ENCODE measurements around the gene KRTAP10-12. TPM values are rescaled to one million over a fixed set of nuclear protein-coding genes. Genes with fewer than 3 reads are reported as not detected.

KRTAP10-12 gene
- total RNA-seq, 1 donor from 2014 or later = not detected

DNA sequence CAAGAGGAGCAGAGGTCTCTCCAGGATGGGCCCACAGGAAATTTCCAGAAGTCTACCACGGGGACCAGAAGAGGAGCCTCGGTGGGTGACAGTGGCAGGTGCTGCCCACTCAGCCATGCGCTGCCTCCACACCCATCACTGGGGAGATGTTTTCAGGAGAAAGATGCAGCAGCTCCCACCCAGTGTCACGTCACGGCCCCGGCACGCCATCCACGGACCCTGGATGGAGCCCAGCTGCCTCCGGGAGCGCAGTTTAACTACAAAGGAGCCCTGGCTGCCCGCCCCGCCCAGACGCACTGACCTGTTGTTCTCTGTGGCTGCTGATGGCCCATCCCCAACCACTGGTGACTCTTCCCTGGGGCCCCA, 7.6 kb downstream of the KRTAP10-12 start:
- no peak overlapping the region for H3K4me3 Mint-ChIP-seq (ENCODE audit: low read depth)
- H3K36me3 Mint-ChIP-seq (ENCODE audit: low read depth) = no peaks in the 10 kb centered on the region
- DNase-seq (ENCODE audit: low spot score) = no peak
- intact Hi-C loops (cut with micrococcal nuclease) = no loop called here
- peaks cover 8% of the 10 kb centered on the region for H3K9me3 Mint-ChIP-seq
- no peaks in the 10 kb centered on the region for H3K4me1 Mint-ChIP-seq (ENCODE audit: low read depth)
- H3K27me3 Mint-ChIP-seq (ENCODE audit: low read depth) = peaks cover 70% of the 10 kb centered on the region
- H3K27ac Mint-ChIP-seq = no peak overlapping the region

GRCh38 chr21:44706026-44706705, 9.2 kb downstream of the KRTAP10-12 start:
- Mint-ChIP-seq H3K9me3 (peaks cover 8% of the 10 kb centered on the region), H3K27ac (no peak overlapping the region), H3K36me3 (ENCODE audit: low read depth) (no peaks in the 10 kb centered on the region), H3K4me1 (ENCODE audit: low read depth) (peaks cover 2% of the 10 kb centered on the region), H3K4me3 (ENCODE audit: low read depth) (no peak overlapping the region), H3K27me3 (ENCODE audit: low read depth) (peaks cover 74% of the 10 kb centered on the region)
- DNase-seq (ENCODE audit: low spot score) = no peak
- intact Hi-C loops (cut with micrococcal nuclease) = no loop called here

DNA sequence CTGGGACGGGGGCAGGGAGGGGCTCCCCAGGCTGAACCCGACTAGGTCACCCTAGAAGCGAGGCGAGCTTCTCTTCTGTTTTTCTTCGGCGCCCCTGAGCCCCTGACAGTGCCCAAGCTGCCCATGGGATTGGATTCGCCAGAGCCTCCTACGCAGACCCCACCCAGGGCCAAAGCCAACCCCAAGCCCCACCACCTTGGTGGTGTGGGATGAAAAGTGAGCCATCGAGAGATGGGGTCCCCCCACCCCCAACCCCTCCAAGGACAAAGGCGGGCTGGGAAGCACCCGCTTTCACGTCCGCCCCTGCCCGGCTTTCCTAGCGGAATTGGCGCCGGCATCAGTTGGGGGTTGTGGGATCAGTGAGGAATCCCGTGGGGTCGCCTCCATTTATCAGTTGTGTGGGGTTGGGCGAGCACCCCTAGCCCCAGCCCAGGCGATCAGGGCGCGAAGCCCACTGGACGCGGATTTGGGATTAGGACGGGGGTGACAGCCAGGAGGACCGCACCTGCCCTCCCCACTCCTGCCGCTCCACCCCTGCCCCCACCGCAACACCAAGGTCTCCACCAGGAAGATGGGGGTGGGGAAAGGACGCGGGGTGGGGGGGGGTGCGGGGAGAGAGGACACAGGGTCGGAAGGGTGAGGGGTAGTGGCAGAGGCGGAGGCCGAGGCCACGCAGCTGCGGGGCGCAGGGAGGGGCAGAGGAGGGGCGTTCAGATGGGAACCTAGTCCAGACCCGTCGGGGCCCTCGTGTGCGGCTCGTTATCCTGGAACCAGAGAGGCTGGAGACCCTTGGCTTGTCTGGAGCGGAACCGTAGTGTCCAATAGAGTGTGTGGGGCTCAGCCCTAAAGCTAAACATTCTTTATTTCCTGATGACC, 10.0 kb downstream of the KRTAP10-12 start:
- Mint-ChIP-seq H3K36me3 (ENCODE audit: low read depth) (no peaks in the 10 kb centered on the region), H3K27me3 (ENCODE audit: low read depth) (peaks cover 73% of the 10 kb centered on the region), H3K4me1 (ENCODE audit: low read depth) (peaks cover 2% of the 10 kb centered on the region), H3K27ac (no peak overlapping the region), H3K4me3 (ENCODE audit: low read depth) (no peak overlapping the region), H3K9me3 (peaks cover 8% of the 10 kb centered on the region)
- intact Hi-C loops (cut with micrococcal nuclease) = no loop called here
- no peak for DNase-seq (ENCODE audit: low spot score)

GRCh38 chr21:44708213-44708865, 11.4 kb downstream of the KRTAP10-12 start:
- H3K9me3 Mint-ChIP-seq = peaks cover 8% of the 10 kb centered on the region
- intact Hi-C loops (cut with micrococcal nuclease) = no loop called here
- no peak overlapping the region for H3K4me3 Mint-ChIP-seq (ENCODE audit: low read depth)
- peaks cover 2% of the 10 kb centered on the region for H3K4me1 Mint-ChIP-seq (ENCODE audit: low read depth)
- peaks cover 76% of the 10 kb centered on the region for H3K27me3 Mint-ChIP-seq (ENCODE audit: low read depth)
- no peak overlapping the region for H3K27ac Mint-ChIP-seq
- DNase-seq (ENCODE audit: low spot score) = no peak
- H3K36me3 Mint-ChIP-seq (ENCODE audit: low read depth) = no peaks in the 10 kb centered on the region

DNA sequence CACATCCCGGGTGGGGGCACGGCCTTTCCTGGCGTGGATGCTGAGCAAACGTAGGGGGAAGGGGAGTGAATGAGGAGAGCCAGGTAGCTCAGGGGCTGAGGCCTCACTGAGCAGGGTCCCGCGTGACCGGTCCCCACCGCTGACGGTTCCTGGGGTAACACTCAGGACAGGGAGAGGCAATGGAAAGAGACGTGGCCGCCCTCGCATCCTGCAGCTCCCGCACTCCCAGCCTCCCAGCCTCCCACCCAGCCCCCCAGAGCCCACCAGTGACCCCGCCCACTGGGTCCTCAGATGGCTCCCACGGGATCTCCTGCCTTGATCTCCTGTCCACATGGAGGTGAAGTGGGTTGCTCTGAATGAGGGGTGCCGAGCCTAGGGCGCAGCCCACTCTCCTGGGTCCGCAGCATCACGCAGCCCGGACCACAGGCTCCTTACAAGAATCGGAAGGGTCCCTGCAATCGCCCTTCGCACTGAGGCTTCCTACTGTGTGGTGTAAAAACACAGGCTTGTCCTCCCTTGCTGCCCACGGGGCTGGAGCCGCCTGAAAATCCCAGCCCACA, 12.0 kb downstream of the KRTAP10-12 start:
- H3K4me3 Mint-ChIP-seq (ENCODE audit: low read depth) = no peak overlapping the region
- no peak overlapping the region for H3K27ac Mint-ChIP-seq
- DNase-seq (ENCODE audit: low spot score) = no peak
- intact Hi-C loops (cut with micrococcal nuclease) = no loop called here
- H3K36me3 Mint-ChIP-seq (ENCODE audit: low read depth) = no peaks in the 10 kb centered on the region
- H3K27me3 Mint-ChIP-seq (ENCODE audit: low read depth) = peaks cover 82% of the 10 kb centered on the region
- peaks cover 2% of the 10 kb centered on the region for H3K4me1 Mint-ChIP-seq (ENCODE audit: low read depth)
- peaks cover 8% of the 10 kb centered on the region for H3K9me3 Mint-ChIP-seq

- Mint-ChIP-seq H3K27ac (no peak overlapping the region), H3K36me3 (ENCODE audit: low read depth) (no peaks in the 10 kb centered on the region), H3K4me1 (ENCODE audit: low read depth) (peaks cover 2% of the 10 kb centered on the region), H3K4me3 (ENCODE audit: low read depth) (no peak overlapping the region), H3K9me3 (peaks cover 8% of the 10 kb centered on the region), H3K27me3 (ENCODE audit: low read depth) (peaks cover 83% of the 10 kb centered on the region)
- no peak for DNase-seq (ENCODE audit: low spot score)
- intact Hi-C loops (cut with micrococcal nuclease) = no loop called here
Measured at GRCh38 chr21:44709426-44710293, 12.7 kb downstream of the KRTAP10-12 start.

GRCh38 chr21:44710294-44710665, 13.3 kb downstream of the KRTAP10-12 start:
- H3K27me3 Mint-ChIP-seq (ENCODE audit: low read depth) = peaks cover 81% of the 10 kb centered on the region
- no peak overlapping the region for H3K4me3 Mint-ChIP-seq (ENCODE audit: low read depth)
- peaks cover 8% of the 10 kb centered on the region for H3K9me3 Mint-ChIP-seq
- intact Hi-C loops (cut with micrococcal nuclease) = no loop called here
- H3K36me3 Mint-ChIP-seq (ENCODE audit: low read depth) = no peaks in the 10 kb centered on the region
- no peak for DNase-seq (ENCODE audit: low spot score)
- peaks cover 2% of the 10 kb centered on the region for H3K4me1 Mint-ChIP-seq (ENCODE audit: low read depth)
- H3K27ac Mint-ChIP-seq = no peak overlapping the region

GRCh38 chr21:44710756-44711326, 13.9 kb downstream of the KRTAP10-12 start:
- no peak for DNase-seq (ENCODE audit: low spot score)
- Mint-ChIP-seq H3K4me1 (ENCODE audit: low read depth) (peaks cover 2% of the 10 kb centered on the region), H3K27ac (no peak overlapping the region), H3K9me3 (peaks cover 5% of the 10 kb centered on the region), H3K27me3 (ENCODE audit: low read depth) (peaks cover 83% of the 10 kb centered on the region), H3K4me3 (ENCODE audit: low read depth) (no peak overlapping the region), H3K36me3 (ENCODE audit: low read depth) (no peaks in the 10 kb centered on the region)
- intact Hi-C loops (cut with micrococcal nuclease) = no loop called here

DNA sequence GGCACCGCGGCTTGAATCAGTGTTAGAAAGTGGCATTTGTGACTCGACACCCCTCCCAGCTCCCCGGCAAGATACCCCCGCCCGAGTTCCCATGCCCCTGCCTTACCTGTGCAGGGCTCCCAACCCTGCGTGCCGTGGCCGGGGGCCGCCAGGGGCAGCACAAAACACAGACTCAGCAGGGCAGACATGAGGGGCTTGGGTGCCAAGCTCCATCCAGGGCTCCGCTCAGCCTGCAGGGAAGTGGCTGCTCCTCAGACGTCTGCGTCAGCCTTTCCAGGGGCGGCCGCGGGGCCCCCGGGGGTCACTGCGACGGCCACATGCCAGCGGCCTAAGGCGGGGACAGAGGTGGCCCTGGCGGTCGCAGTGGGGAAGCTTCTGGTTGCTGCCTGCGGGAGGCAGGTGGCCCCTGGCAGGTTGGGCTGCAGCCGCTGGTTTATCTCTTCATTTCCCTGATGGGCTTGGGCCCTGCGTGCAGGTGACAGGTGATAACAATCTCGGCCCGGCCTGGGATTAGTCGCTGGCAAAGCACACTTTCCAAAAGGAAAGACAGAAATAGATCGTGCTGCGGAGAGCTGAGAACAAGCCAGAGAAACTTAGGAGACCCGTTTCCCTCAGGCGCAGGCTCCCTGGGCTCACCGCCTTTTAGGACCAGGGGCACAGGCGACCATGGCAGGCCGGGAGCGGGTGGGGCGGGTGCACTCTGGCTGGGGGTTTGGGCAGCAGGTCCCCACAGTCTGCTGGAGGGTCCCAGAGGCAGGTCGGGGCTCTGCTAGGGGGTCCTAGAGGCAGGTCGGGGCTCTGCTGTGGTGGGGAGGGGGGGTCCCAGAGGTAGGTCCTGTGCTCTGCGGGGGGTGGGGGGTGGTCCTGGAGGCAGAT, 14.6 kb downstream of the KRTAP10-12 start, which contains the start of gene TSPEAR:
Gene TSPEAR, minus strand, starts transcription at position 246 of the 876 bp plus-strand sequence. Its CDS starts 58 bp downstream, at position 188.
- Mint-ChIP-seq H3K36me3 (ENCODE audit: low read depth) (no peaks in the 10 kb centered on the region), H3K4me1 (ENCODE audit: low read depth) (peaks cover 2% of the 10 kb centered on the region), H3K27me3 (ENCODE audit: low read depth) (peaks cover 81% of the 10 kb centered on the region), H3K4me3 (ENCODE audit: low read depth) (no peak within 1 kb of the TSS), H3K9me3 (no peaks in the 10 kb centered on the region), H3K27ac (no peak within 1 kb of the TSS)
- intact Hi-C loops (cut with micrococcal nuclease) = no loop called here
- DNase-seq (ENCODE audit: low spot score) = no peak

GRCh38 chr21:44712203-44713028, 15.4 kb downstream of the KRTAP10-12 start:
- H3K27ac Mint-ChIP-seq = no peak overlapping the region
- no peak overlapping the region for H3K4me3 Mint-ChIP-seq (ENCODE audit: low read depth)
- no peak for DNase-seq (ENCODE audit: low spot score)
- H3K27me3 Mint-ChIP-seq (ENCODE audit: low read depth) = peaks cover 80% of the 10 kb centered on the region
- intact Hi-C loops (cut with micrococcal nuclease) = no loop called here
- no peaks in the 10 kb centered on the region for H3K9me3 Mint-ChIP-seq
- no peaks in the 10 kb centered on the region for H3K36me3 Mint-ChIP-seq (ENCODE audit: low read depth)
- peaks cover 2% of the 10 kb centered on the region for H3K4me1 Mint-ChIP-seq (ENCODE audit: low read depth)
